ENCODE measurements around the gene FRMD3. TPM values are rescaled to one million over a fixed set of nuclear protein-coding genes. Genes with fewer than 3 reads are reported as not detected.

FRMD3 gene
- total and polyA plus RNA-seq, 2 donors (not counting 3 experiments of a cell fraction or from before 2014, with no cell fraction given) = 3.0 to 6.1 TPM

DNA sequence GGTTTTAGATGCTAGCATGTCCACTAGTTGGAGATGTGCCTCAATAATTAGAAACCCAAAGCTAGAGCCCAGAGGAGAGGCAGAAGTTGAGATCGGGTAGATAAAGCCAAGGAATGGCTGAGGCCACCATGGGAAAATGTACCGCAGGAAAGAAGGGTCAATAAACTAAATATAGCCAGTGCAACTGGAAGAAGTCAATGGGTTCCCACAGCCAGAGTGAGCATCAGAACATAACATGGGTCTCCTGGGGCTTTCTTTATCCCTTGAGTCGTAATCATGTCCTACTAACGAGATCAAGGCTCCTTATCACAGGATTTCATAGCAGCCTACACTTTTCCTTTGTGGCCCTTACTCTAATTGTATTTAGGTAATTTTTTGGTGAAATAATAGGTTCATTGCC is 61.7 kb downstream of the FRMD3 start:
- CTCF ChIA-PET = no interaction called here
- H3K9ac ChIP-seq (replicated peaks; ENCODE audit: extremely low read depth, insufficient read depth, low read length) = no peak overlapping the region
- no TSS peak for BruUV-seq (replicated peaks)
- no peak for DNase-seq (ENCODE audit: low read depth, low spot score)
- intact Hi-C loops (cut with micrococcal nuclease) (no loop called here), dilution Hi-C loops (cut with MboI; ENCODE audit: extremely low pct_ligation_motif_present, low sequenced_read_pairs) (no loop called here)
- H2AFZ ChIP-seq (ENCODE audit: low read depth, low read length) = no peak overlapping the region
- no peaks in the 10 kb centered on the region for H3K9me1 ChIP-seq (replicated peaks; ENCODE audit: control insufficient read depth, extremely low read depth, insufficient read depth, low read length)
- no peak for FAIRE-seq
- POLR2A ChIA-PET = no interaction called here
- no peak overlapping the region for H3K4me2 ChIP-seq (ENCODE audit: insufficient read depth, low read length)
- no peaks in the 10 kb centered on the region for H3K9me3 ChIP-seq (replicated peaks; ENCODE audit: control insufficient read depth, insufficient read depth, low read length)
- no peak overlapping the region for H3K27ac ChIP-seq (ENCODE audit: insufficient read depth, low read depth, low read length)
- H3K27me3 ChIP-seq (ENCODE audit: control insufficient read depth in 2 of 2, insufficient read depth in 2 of 2, low read length in 2 of 2) = no peaks in the 10 kb centered on the region
- no peak overlapping the region for H3K4me3 ChIP-seq (replicated peaks in 1 of 3; ENCODE audit: insufficient read depth in 1 of 3, low read depth in 1 of 3, low read length in 3 of 3)
- H3K36me3 ChIP-seq (ENCODE audit: control insufficient read depth in 2 of 2, extremely low read depth in 1 of 2, insufficient read depth in 2 of 2, low read length in 2 of 2) = no peaks in the 10 kb centered on the region
- TF ChIP-seq, protein P1, sequence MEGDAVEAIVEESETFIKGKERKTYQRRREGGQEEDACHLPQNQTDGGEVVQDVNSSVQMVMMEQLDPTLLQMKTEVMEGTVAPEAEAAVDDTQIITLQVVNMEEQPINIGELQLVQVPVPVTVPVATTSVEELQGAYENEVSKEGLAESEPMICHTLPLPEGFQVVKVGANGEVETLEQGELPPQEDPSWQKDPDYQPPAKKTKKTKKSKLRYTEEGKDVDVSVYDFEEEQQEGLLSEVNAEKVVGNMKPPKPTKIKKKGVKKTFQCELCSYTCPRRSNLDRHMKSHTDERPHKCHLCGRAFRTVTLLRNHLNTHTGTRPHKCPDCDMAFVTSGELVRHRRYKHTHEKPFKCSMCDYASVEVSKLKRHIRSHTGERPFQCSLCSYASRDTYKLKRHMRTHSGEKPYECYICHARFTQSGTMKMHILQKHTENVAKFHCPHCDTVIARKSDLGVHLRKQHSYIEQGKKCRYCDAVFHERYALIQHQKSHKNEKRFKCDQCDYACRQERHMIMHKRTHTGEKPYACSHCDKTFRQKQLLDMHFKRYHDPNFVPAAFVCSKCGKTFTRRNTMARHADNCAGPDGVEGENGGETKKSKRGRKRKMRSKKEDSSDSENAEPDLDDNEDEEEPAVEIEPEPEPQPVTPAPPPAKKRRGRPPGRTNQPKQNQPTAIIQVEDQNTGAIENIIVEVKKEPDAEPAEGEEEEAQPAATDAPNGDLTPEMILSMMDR (IDR thresholded peaks at IDR 0.05; ENCODE audit: extremely low read depth in 1 of 2, insufficient read depth in 1 of 2, low read depth in 1 of 2, low read length in 2 of 2) = no peak
- TF ChIP-seq EZH2 (IDR thresholded peaks at IDR 0.05; ENCODE audit: borderline replicate concordance, low read depth, low read length, severe bottlenecking) = no peak
- TF ChIP-seq, protein P2, sequence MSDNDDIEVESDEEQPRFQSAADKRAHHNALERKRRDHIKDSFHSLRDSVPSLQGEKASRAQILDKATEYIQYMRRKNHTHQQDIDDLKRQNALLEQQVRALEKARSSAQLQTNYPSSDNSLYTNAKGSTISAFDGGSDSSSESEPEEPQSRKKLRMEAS (IDR thresholded peaks at IDR 0.05; ENCODE audit: insufficient read depth, insufficient read length) = no peak
- TF ChIP-seq POLR2A (IDR thresholded peaks at IDR 0.05; ENCODE audit: low read depth, low read length) = no peak
- TF ChIP-seq GATA2 (IDR thresholded peaks at IDR 0.05; ENCODE audit: insufficient read depth, insufficient read length, low read depth, low read length) = no peak
- TF ChIP-seq POLR2AphosphoS5 (IDR thresholded peaks at IDR 0.05; ENCODE audit: insufficient read depth, low read depth, low read length) = no peak
- TF ChIP-seq FOS (IDR thresholded peaks at IDR 0.05; ENCODE audit: borderline replicate concordance, insufficient read depth, low read length) = no peak
- no peak for TF ChIP-seq JUN (IDR thresholded peaks at IDR 0.05; ENCODE audit: borderline replicate concordance, insufficient read depth, insufficient read length, low read depth)
- TF ChIP-seq MYC (IDR thresholded peaks at IDR 0.05; ENCODE audit: low read depth, low read length) = no peak
- no peaks in the 10 kb centered on the region for H3K79me2 ChIP-seq (ENCODE audit: control insufficient read depth, insufficient read depth, low read length)
- H4K20me1 ChIP-seq (replicated peaks; ENCODE audit: control insufficient read depth, extremely low read depth, insufficient read depth, low read length) = no peaks in the 10 kb centered on the region
- H3K4me1 ChIP-seq (ENCODE audit: control insufficient read depth, extremely low read depth, insufficient read depth, low read length) = peaks cover 5% of the 10 kb centered on the region

Data from endothelial cell of umbilical vein (primary cell).